BJ (cell line): Measurements from ENCODE around the gene SORCS2. TPM values are rescaled to one million over a fixed set of nuclear protein-coding genes. Genes with fewer than 3 reads are reported as not detected.
A peak's percentile ranks its signal among the peaks of the same experiment; 100 is the strongest.

ENCODE experiments used
- CTCF ChIA-PET: fragments of 350-600 bp; formaldehyde crosslinking; extraction: SDS; loops from one replicate; lab custom pipeline; 2021; ENCODE audit warnings: antibody characterized with exemption, inconsistent platforms; lab: Yijun Ruan, JAX
- POLR2A ChIA-PET: fragments of 300-600 bp; sonication (Branson Sonifier 250); formaldehyde crosslinking; extraction: SDS; loops from one replicate; lab custom pipeline; 2021; ENCODE audit warnings: antibody characterized with exemption; lab: Charles Lee
- DNase-seq: peaks from one replicate; pipeline ENCODE4 v3.0.0-alpha.2; 2011; ENCODE audit warnings: low read depth
- H3K27me3 ChIP-seq: 2 replicates; pipeline ENCODE4 v1.6.0; 2011; ENCODE audit warnings: low read length; ENCODE audit not compliant: control insufficient read depth, insufficient read depth
- H3K36me3 ChIP-seq: 2 replicates; pipeline ENCODE4 v1.5.1; 2011; ENCODE audit warnings: low read length; ENCODE audit not compliant: control insufficient read depth, insufficient read depth
- H3K4me3 ChIP-seq: 2 replicates; pipeline ENCODE4 v1.5.1; 2011; ENCODE audit warnings: low read depth, mild to moderate bottlenecking, control low read depth, low read length
- CTCF ChIP-seq: IDR thresholded peaks from 2 replicates; pipeline ENCODE4 v1.5.1; 2011; ENCODE audit warnings: low read depth, mild to moderate bottlenecking, control low read depth, inconsistent platforms, low read length, moderate library complexity; ENCODE audit not compliant: insufficient read depth
- polyA plus RNA-seq: library from polyadenylated mRNA; depleted of rRNA; stranded (reverse); fragments of >200 nt; gene quantifications from 2 replicates; pipeline ENCODE4 v1.2.3, GENCODE V29; 2011

Gene SORCS2
- polyA plus RNA-seq, 1 experiment: 0.63 TPM

GRCh38 chr4:7280926-7281690 lies 88.8 kb downstream of the SORCS2 start:
- TF ChIP-seq CTCF: no peak
- H3K4me3 ChIP-seq: no peak overlapping the region
- POLR2A ChIA-PET: no interaction called here
- peaks cover 4% of the 10 kb centered on the region for H3K27me3 ChIP-seq
- H3K36me3 ChIP-seq: no peaks in the 10 kb centered on the region
- peak; percentile 39 for DNase-seq
- CTCF ChIA-PET: no interaction called here

GRCh38 chr4:7281691-7282665 lies 89.6 kb downstream of the SORCS2 start:
- POLR2A ChIA-PET: no interaction called here
- CTCF ChIA-PET: no interaction called here
- no peak for TF ChIP-seq CTCF
- no peak for DNase-seq
- H3K27me3 ChIP-seq: peaks cover 7% of the 10 kb centered on the region
- no peaks in the 10 kb centered on the region for H3K36me3 ChIP-seq
- H3K4me3 ChIP-seq: no peak overlapping the region

- TF ChIP-seq CTCF: no peak
- POLR2A ChIA-PET: no interaction called here
- H3K36me3 ChIP-seq: no peaks in the 10 kb centered on the region
- no peak overlapping the region for H3K4me3 ChIP-seq
- CTCF ChIA-PET: no interaction called here
- DNase-seq: no peak
- peaks cover 9% of the 10 kb centered on the region for H3K27me3 ChIP-seq
Measured at GRCh38 chr4:7282786-7283440, 90.6 kb downstream of the SORCS2 start.

- ChIA-PET CTCF (interaction anchor here (0.8 to 2.6 kb wide), 3 partner anchors 11 to 303 kb away, joined by 3 to 7 read pairs (median 3); no protein-coding TSS in a partner anchor), POLR2A (no interaction called here)
- H3K4me3 ChIP-seq: no peak overlapping the region
- peaks cover 9% of the 10 kb centered on the region for H3K27me3 ChIP-seq
- no peak for DNase-seq
- no peaks in the 10 kb centered on the region for H3K36me3 ChIP-seq
- TF ChIP-seq CTCF: no peak
Measured at GRCh38 chr4:7285244-7286094, 93.1 kb downstream of the SORCS2 start.
